ENCODE data around the gene ALOX5. TPM values are rescaled to one million over a fixed set of nuclear protein-coding genes. Genes with fewer than 3 reads are reported as not detected.

Gene ALOX5
- total RNA-seq, 1 experiment from 2014 or later: 6.1 TPM

GRCh38 chr10:45403151-45403550 is 29.1 kb downstream of the ALOX5 start:
- POLR2A ChIA-PET: no interaction called here
- peaks cover 20% of the 10 kb centered on the region; the same call in 1 of the 2 replicates for H3K27me3 ChIP-seq (ENCODE audit: insufficient read depth, low read length)
- RAD21 ChIA-PET (ENCODE audit: low non-redundant PET in 1 of 2, low total read pairs in 2 of 2, uncharacterized antibody in 2 of 2, unreplicated experiment in 2 of 2): no interaction called here
- no peak overlapping the region for H3K4me2 ChIP-seq (ENCODE audit: low read length)
- no TSS peak for BruUV-seq (replicated peaks)
- H3K36me3 ChIP-seq (ENCODE audit: control insufficient read depth in 1 of 2, insufficient read depth in 2 of 2, low read length in 2 of 2): no peaks in the 10 kb centered on the region
- DNase-seq (ENCODE audit: low read depth, low spot score) (no peak), ATAC-seq (no peak)
- no peaks in the 10 kb centered on the region for H3K4me1 ChIP-seq (ENCODE audit: control insufficient read depth in 1 of 2, insufficient read depth in 2 of 2, low read length in 2 of 2)
- intact Hi-C loops (cut with micrococcal nuclease): no loop called here
- no peaks in the 10 kb centered on the region for H3K9me2 ChIP-seq (ENCODE audit: insufficient read depth)
- no peak overlapping the region for H3K4me3 ChIP-seq (replicated peaks in 1 of 2; ENCODE audit: low read depth in 1 of 2, low read length in 2 of 2)
- H3K9ac ChIP-seq (ENCODE audit: low read length): no peak overlapping the region
- no peak overlapping the region for H3K27ac ChIP-seq (ENCODE audit: low read depth, low read length)
- no peaks in the 10 kb centered on the region for H3K79me2 ChIP-seq (ENCODE audit: insufficient read depth, low read length)
- no peaks in the 10 kb centered on the region for H4K20me1 ChIP-seq (ENCODE audit: insufficient read depth)
- no peak overlapping the region for H2AFZ ChIP-seq (ENCODE audit: low read depth, low read length, poor library complexity, severe bottlenecking)
- CTCF ChIA-PET: no interaction called here
- TF ChIP-seq CEBPB (IDR thresholded peaks at IDR 0.05; ENCODE audit: low read depth) (no peak), ELF1 (IDR thresholded peaks at IDR 0.05; ENCODE audit: borderline replicate concordance, low read depth) (no peak), YY1 (IDR thresholded peaks at IDR 0.05; ENCODE audit: extremely low read depth, insufficient replicate concordance, low read depth, low read length) (no peak), SP1 (IDR thresholded peaks at IDR 0.05; ENCODE audit: low read depth) (no peak), EGR1 (IDR thresholded peaks at IDR 0.05; ENCODE audit: low read depth) (no peak), EZH2 (IDR thresholded peaks at IDR 0.05) (no peak), ZNF274 (IDR thresholded peaks at IDR 0.05; ENCODE audit: low read depth, low read length) (no peak), CTCF (IDR thresholded peaks at IDR 0.05 in 2 of 3, conservative IDR thresholded peaks at IDR 0.05 in 1 of 3; ENCODE audit: borderline replicate concordance in 1 of 3, insufficient read depth in 1 of 3, low read depth in 2 of 3, low read length in 2 of 3) (no peak), MAX (IDR thresholded peaks at IDR 0.05) (no peak), JUND (IDR thresholded peaks at IDR 0.05) (no peak), FOSL1 (IDR thresholded peaks at IDR 0.05; ENCODE audit: low read depth) (no peak), TCF7L2 (IDR thresholded peaks at IDR 0.05; ENCODE audit: borderline replicate concordance, extremely low read depth, insufficient read depth, insufficient read length) (no peak), POLR2AphosphoS5 (IDR thresholded peaks at IDR 0.05; ENCODE audit: low read depth, low read length) (no peak), REST (IDR thresholded peaks at IDR 0.05; ENCODE audit: low read depth) (no peak), RAD21 (IDR thresholded peaks at IDR 0.05; ENCODE audit: low read depth) (no peak), POLR2A (IDR thresholded peaks at IDR 0.05; ENCODE audit: borderline replicate concordance, extremely low read depth, insufficient read depth, insufficient read length) (no peak), EZH2phosphoT487 (IDR thresholded peaks at IDR 0.05; ENCODE audit: borderline replicate concordance) (no peak), ZFX (IDR thresholded peaks at IDR 0.05) (no peak), CBX3 (IDR thresholded peaks at IDR 0.05; ENCODE audit: low read depth) (no peak), SIN3A (IDR thresholded peaks at IDR 0.05; ENCODE audit: low read depth) (no peak)
- H3K9me3 ChIP-seq (ENCODE audit: control insufficient read depth in 1 of 2, insufficient read depth in 1 of 2, low read depth in 1 of 2, low read length in 2 of 2): no peaks in the 10 kb centered on the region

Data from HCT116 (cell line).